Activated T-helper 1 cell treated with anti-CD3 and anti-CD28 coated beads, Interleukin-2, amount 50 U/mL, for 16 hours (primary cell): ENCODE data around the gene FAM219A.

ENCODE experiments used
- DNase-seq, 2 donors: peaks; one replicate each; pipeline ENCODE4 v3.0.0-alpha.2; 2020; ENCODE audit warnings: low read depth in 1 of 2, low spot score in 1 of 2

The FAM219A gene

GRCh38 chr9:34403554-34404380 is 54.6 kb downstream of the FAM219A start:
- DNase-seq: peak; percentile 28 to 32

- no peak for DNase-seq
Observed at GRCh38 chr9:34400686-34401602, 57.4 kb downstream of the FAM219A start.

- no peak for DNase-seq
Observed at GRCh38 chr9:34400275-34400674, 58.1 kb downstream of the FAM219A start.

- no peak for DNase-seq
Observed at GRCh38 chr9:34399729-34400128, 58.6 kb downstream of the FAM219A start.

GRCh38 chr9:34398875-34399274 is 59.5 kb downstream of the FAM219A start:
- no peak for DNase-seq

- no peak for DNase-seq
Observed at GRCh38 chr9:34396276-34397214, 61.8 kb downstream of the FAM219A start.

DNA sequence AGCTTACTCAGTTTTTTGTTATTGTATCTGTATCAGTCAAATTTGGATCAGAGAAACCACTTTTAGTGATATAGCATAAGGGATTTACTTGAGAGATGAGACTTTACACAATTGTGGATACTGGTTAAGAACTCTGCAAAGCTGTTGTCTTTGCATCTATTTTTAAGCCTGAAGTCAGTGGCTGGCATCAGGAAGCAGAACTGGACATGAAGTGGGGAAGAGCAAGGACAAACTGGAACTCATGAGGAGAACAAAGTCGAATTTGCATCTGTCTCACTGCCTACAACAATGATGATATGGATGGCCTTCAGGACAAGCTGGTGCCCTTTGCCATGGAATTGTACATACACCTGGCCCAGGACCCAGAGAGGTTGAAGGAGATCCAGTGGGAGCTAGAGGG is 65.9 kb downstream of the FAM219A start:
- no peak for DNase-seq

- no peak for DNase-seq
Observed at GRCh38 chr9:34387239-34387638, 71.1 kb downstream of the FAM219A start.

DNA sequence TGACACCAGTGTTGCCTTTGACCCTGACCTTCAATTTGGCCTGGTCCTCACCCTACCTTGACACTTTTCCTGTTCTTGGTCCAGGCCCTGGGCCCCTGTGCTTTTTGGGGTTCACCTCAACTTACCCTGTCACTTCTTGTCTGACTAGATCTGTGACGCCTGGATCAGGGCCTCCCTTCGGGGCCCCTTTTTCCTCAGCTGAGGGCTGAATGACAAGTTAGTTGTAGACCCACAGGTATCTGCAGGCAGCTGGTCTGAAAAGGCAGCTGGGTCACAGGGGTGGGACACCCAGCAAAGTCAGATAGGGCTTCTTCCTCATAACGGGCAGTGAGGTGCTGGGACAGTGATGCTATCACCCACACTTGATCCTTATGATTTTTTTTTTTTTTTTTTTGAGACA is 71.7 kb downstream of the FAM219A start:
- DNase-seq: no peak

DNA sequence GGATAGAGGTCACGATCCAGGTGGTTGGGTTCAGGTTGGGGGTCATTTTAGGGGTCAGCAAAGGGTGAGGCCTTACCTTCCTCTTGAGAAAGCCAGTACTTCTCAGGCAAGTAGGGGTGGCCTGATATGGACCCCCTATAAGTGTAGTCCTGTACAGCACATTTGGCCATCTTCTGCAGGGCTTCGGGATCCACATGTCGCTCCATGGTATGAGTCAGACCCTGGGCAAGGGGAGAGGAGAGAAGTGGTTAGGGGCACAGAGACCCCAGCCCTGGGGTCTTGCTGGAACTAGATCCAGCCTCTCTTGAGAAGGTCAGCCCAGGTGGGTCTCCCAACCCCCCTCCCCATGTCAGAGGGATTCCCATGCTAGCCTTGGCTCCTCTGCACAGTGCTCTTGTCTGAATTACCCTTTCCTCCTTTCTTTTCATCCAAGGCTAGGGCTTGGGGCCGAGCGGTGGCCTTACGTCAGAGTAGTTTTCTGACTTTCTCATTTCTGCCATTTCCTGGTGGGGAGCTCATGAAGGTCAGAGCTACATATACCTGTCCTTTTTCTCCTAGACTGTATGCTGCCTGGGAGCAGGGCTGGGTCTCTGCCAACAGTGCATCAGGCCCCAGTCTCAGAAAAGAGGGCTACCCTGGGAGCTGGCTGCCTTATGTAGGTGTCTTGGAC is 72.7 kb downstream of the FAM219A start:
- DNase-seq: no peak

- DNase-seq: no peak
Observed at GRCh38 chr9:34384368-34385165, 73.8 kb downstream of the FAM219A start.

- no peak for DNase-seq
Observed at GRCh38 chr9:34383904-34384303, 74.5 kb downstream of the FAM219A start.

- no peak for DNase-seq
Observed at GRCh38 chr9:34382879-34383278, 75.5 kb downstream of the FAM219A start.

DNA sequence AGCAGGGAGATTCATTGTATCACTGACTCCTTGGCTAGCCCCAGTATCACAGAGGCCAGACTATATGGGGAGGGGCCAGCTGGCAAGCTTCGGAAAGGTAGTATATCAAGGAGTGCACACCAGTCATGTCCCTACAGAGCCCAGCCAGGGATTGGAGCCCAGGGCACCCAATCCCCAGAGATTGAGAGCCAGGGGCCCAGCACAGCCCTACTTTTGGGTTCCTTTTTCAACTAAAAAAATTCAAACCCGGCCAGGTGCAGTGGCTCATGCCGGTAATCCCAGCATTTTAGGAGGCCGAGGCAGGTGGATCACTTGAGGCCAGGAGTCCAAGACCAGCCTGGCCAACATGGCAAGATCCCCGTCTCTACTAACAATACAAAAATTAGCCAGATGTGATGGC is 76.3 kb downstream of the FAM219A start:
- DNase-seq: no peak

DNA sequence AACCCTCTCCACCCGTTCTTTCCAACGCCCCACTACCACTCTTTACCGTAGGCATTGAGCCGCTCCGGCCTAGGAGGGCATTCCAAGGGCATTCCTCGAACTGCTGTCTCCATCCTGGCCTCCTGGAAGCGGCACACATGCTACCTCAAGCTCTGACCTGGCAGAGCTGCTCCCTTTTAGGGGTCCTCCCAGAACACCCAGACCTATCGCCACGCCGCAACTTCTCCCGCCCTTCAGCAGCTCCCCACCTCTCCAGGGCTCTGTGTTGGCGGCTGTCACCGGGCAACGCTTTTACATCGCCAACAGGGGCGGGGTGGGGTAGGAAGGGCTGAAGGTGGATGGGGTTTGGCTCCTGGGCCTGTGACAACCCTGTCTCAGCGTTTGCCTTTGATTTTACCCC is 77.0 kb downstream of the FAM219A start:
- DNase-seq: no peak

DNA sequence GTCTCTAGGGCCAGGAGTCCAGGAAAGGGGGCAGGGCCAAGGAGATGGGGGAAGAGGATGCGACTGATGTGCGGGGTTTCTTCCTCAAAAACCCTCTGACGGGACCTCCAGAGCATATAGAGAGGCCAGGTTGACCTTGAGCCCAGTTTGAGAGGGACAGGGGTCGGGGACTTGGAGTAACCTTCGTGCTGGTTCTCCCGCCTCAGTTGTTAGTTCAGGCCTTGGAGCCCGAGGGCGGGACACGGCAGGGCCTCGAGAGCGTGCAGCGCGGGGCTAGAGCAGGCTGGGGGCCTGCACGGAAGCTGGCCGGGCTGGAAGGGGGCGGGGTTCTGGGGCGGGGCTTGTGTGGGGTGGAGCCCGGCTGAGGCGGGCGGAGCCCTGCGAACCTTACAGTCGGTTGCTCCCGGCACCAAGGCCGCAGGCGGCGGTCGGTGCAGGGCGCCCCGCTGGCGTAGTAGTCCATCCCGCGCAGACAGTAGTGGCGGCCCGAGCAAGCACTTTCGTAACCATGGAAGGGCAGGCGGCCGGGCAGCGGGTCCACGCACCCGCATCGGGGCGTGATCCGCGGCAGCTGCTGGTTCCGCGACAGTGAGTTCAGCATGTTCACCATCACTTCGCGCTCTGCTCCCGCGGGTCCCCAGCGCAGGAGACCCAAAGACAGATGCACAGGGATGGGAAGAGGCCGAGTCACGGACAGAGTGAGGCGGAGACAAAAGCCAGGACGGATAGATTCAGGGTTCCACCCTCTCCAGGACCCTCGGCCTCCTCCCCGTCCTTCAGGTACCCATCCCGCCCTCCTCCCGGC is 77.7 kb downstream of the FAM219A start:
- DNase-seq: peak; percentile 62 to 64

GRCh38 chr9:34380034-34380510 is 78.3 kb downstream of the FAM219A start:
- no peak for DNase-seq

DNA sequence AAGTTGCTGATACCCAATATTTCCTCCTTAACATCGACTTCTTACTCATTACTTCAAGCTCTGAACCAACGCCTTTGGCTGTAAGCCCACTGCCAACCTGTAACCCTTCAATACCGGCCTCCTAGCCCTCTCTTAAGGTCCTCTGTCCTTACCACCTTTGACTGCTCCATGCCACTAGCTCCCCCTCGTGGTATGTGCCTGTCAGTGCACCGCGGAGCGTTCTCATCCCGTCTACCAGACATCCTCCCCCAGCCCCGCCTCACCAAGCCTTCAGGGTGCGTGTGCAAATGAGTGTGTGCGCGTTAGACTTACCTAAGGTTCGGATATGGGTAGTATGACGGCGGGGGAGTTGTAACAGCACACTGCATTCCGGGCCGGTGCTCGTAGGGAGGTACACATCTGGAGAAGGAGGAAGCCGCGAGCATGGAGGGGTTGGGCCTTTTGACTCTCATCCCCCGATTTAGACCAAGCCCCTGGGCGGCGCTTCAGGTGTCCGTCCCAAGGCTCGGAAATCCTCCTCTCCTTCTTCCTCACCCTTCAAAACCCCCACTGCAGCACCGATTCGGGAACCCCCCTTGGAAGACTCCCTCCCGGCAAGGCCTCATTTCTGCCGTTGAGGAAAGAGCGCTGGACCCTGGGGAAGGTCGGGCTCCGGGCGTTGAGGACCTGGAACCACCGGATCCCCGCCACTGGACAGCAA is 78.9 kb downstream of the FAM219A start:
- DNase-seq: peak; percentile 77 to 83
